Omental fat pad (tissue), 4 donors: Measurements from ENCODE around the gene LRRFIP1. TPM values are rescaled to one million over a fixed set of nuclear protein-coding genes. Genes with fewer than 3 reads are reported as not detected.

Source experiments
- ATAC-seq: fragments of 150-250 bp; one replicate; pipeline ENCODE4 v1.9.1; 2016; ENCODE audit warnings: mild to moderate bottlenecking, moderate library complexity; ENCODE audit not compliant: low FRiP score
- DNase-seq: peaks from one replicate; pipeline ENCODE4 v3.0.0-alpha.2; 2019; ENCODE audit warnings: low spot score
- CTCF ChIP-seq, 3 donors: fragments of 450-650 bp; IDR thresholded peaks; one replicate each; pipeline ENCODE4 v1.5.1; 2016 to 2017; ENCODE audit warnings: antibody characterized with exemption in 3 of 3, mild to moderate bottlenecking in 3 of 3, moderate library complexity in 2 of 3
- total RNA-seq, 4 donors: library from RNA; depleted of rRNA; stranded (reverse); fragments of >200 nt; gene quantifications; one replicate each; pipeline ENCODE4 v1.1.0, GENCODE V29; 2016

The LRRFIP1 gene
- total RNA-seq, 4 donors from 2014 or later, result 90.0 to 257 (median 113) TPM

GRCh38 chr2:237616373-237616733, 11.0 kb upstream of the LRRFIP1 start:
- no peak for DNase-seq
- no peak for TF ChIP-seq CTCF (IDR thresholded peaks at IDR 0.05)
- ATAC-seq, result no peak

GRCh38 chr2:237616734-237617586, 10.4 kb upstream of the LRRFIP1 start:
- TF ChIP-seq CTCF (IDR thresholded peaks at IDR 0.05), result no peak
- ATAC-seq, result no peak
- no peak for DNase-seq

GRCh38 chr2:237617587-237617982, 9.8 kb upstream of the LRRFIP1 start:
- ATAC-seq (no peak), DNase-seq (no peak)
- TF ChIP-seq CTCF (IDR thresholded peaks at IDR 0.05), result no peak

GRCh38 chr2:237618449-237618848, 8.9 kb upstream of the LRRFIP1 start:
- ATAC-seq (peak; percentile 68), DNase-seq (no peak)
- no peak for TF ChIP-seq CTCF (IDR thresholded peaks at IDR 0.05)

GRCh38 chr2:237623428-237624403, 3.7 kb upstream of the LRRFIP1 start:
- ATAC-seq (peak; percentile 7), DNase-seq (no peak)
- no peak for TF ChIP-seq CTCF (IDR thresholded peaks at IDR 0.05)

- no peak for ATAC-seq
- no peak for TF ChIP-seq CTCF (IDR thresholded peaks at IDR 0.05)
- DNase-seq, result no peak
These were observed 2.8 kb upstream of the LRRFIP1 start for GRCh38 chr2:237624565-237624964.
